RWPE2 (cell line): ENCODE measurements around the gene RASSF6.
A peak's percentile ranks its signal among the peaks of the same experiment; 100 is the strongest.

Experiments used
- ATAC-seq: fragments of 200-7000 bp; cut with Tn5 transposase; 3 replicates; pipeline ENCODE4 v1.9.1; 2021; ENCODE audit warnings: low read depth
- DNase-seq: peaks from one replicate; pipeline ENCODE4 v3.0.0-alpha.2; 2020; ENCODE audit warnings: low spot score
- H3K27ac ChIP-seq: fragments of 450-650 bp; 2 replicates; pipeline ENCODE4 v1.5.1; 2017; ENCODE audit warnings: mild to moderate bottlenecking; ENCODE audit not compliant: poor library complexity, severe bottlenecking
- H3K27me3 ChIP-seq: fragments of 250-450 bp; sonication (Bioruptor Pico); 2 replicates; pipeline ENCODE4 v1.5.1; 2021; ENCODE audit warnings: mild to moderate bottlenecking, moderate library complexity; ENCODE audit not compliant: insufficient read depth, poor library complexity, severe bottlenecking
- H3K36me3 ChIP-seq: fragments of 250-450 bp; sonication (Bioruptor Pico); 2 replicates; pipeline ENCODE4 v1.5.1; 2020; ENCODE audit warnings: low read depth, mild to moderate bottlenecking, moderate library complexity
- H3K4me1 ChIP-seq: fragments of 250-450 bp; sonication (Bioruptor Pico); 2 replicates; pipeline ENCODE4 v1.5.1; 2021; ENCODE audit warnings: mild to moderate bottlenecking, moderate library complexity; ENCODE audit not compliant: insufficient read depth, poor library complexity, severe bottlenecking
- H3K4me3 ChIP-seq: fragments of 250-450 bp; sonication (Bioruptor Pico); 2 replicates; pipeline ENCODE4 v1.5.1; 2021; ENCODE audit warnings: mild to moderate bottlenecking, moderate library complexity; ENCODE audit not compliant: severe bottlenecking
- H3K9me3 ChIP-seq: fragments of 250-450 bp; sonication (Bioruptor Pico); 2 replicates; pipeline ENCODE4 v1.5.1; 2021; ENCODE audit warnings: mild to moderate bottlenecking, moderate library complexity; ENCODE audit not compliant: severe bottlenecking
- CTCF ChIP-seq: fragments of 450-650 bp; IDR thresholded peaks from one replicate; pipeline ENCODE4 v1.5.1; 2017; ENCODE audit warnings: mild to moderate bottlenecking, moderate library complexity; ENCODE audit not compliant: poor library complexity, severe bottlenecking

RASSF6 gene

GRCh38 chr4:73621357-73621756 is 1.1 kb upstream of the RASSF6 start:
- H3K9me3 ChIP-seq = no peaks in the 10 kb centered on the region
- no peak overlapping the region for H3K4me3 ChIP-seq
- H3K27me3 ChIP-seq = no peaks in the 10 kb centered on the region
- no peak for ATAC-seq
- DNase-seq = no peak
- peaks cover 37% of the 10 kb centered on the region for H3K4me1 ChIP-seq
- no peak for TF ChIP-seq CTCF
- H3K36me3 ChIP-seq = no peaks in the 10 kb centered on the region
- H3K27ac ChIP-seq = peak overlapping the region; percentile 54

GRCh38 chr4:73619346-73619745 is 890 bp downstream of the RASSF6 start:
- Histone ChIP-seq H3K4me3 (peak overlapping the region; percentile 27), H3K27ac (peak overlapping the region; percentile 54), H3K4me1 (peaks cover 50% of the 10 kb centered on the region), H3K9me3 (no peaks in the 10 kb centered on the region), H3K36me3 (no peaks in the 10 kb centered on the region), H3K27me3 (no peaks in the 10 kb centered on the region)
- no peak for TF ChIP-seq CTCF
- no peak for DNase-seq
- ATAC-seq = no peak

GRCh38 chr4:73617256-73617655 is 3.0 kb downstream of the RASSF6 start:
- Histone ChIP-seq H3K4me1 (peaks cover 64% of the 10 kb centered on the region), H3K27me3 (no peaks in the 10 kb centered on the region), H3K27ac (peak overlapping the region; percentile 22), H3K9me3 (no peaks in the 10 kb centered on the region), H3K36me3 (no peaks in the 10 kb centered on the region), H3K4me3 (no peak overlapping the region)
- DNase-seq (no peak), ATAC-seq (no peak)
- TF ChIP-seq CTCF = no peak

GRCh38 chr4:73615613-73616012 is 4.6 kb downstream of the RASSF6 start:
- Histone ChIP-seq H3K9me3 (no peaks in the 10 kb centered on the region), H3K27ac (peak overlapping the region; percentile 22), H3K27me3 (no peaks in the 10 kb centered on the region), H3K4me1 (peaks cover 69% of the 10 kb centered on the region), H3K4me3 (no peak overlapping the region), H3K36me3 (no peaks in the 10 kb centered on the region)
- ATAC-seq (no peak), DNase-seq (no peak)
- peak; percentile 22 for TF ChIP-seq CTCF

GRCh38 chr4:73614311-73614867 is 5.8 kb downstream of the RASSF6 start:
- no peak for TF ChIP-seq CTCF
- Histone ChIP-seq H3K4me1 (peaks cover 73% of the 10 kb centered on the region), H3K36me3 (no peaks in the 10 kb centered on the region), H3K4me3 (no peak overlapping the region), H3K9me3 (no peaks in the 10 kb centered on the region), H3K27me3 (no peaks in the 10 kb centered on the region), H3K27ac (no peak overlapping the region)
- DNase-seq (no peak), ATAC-seq (no peak)
